Stimulated activated CD4-positive, alpha-beta T cell treated with anti-CD3 and anti-CD28 coated beads, Interleukin-2, amount 100 ng/mL, for 4 hours (primary cell): Measurements from ENCODE around the gene URM1.
"Not testable (repeated sequence)": the region's sequence is repeated elsewhere in the genome, so short reads cannot be mapped to it uniquely, and the experiment has no call there.

Experiments used
- DNase-seq: peaks from one replicate; pipeline ENCODE4 v3.0.0-alpha.2; 2020; ENCODE audit warnings: low read depth

Gene URM1

DNA sequence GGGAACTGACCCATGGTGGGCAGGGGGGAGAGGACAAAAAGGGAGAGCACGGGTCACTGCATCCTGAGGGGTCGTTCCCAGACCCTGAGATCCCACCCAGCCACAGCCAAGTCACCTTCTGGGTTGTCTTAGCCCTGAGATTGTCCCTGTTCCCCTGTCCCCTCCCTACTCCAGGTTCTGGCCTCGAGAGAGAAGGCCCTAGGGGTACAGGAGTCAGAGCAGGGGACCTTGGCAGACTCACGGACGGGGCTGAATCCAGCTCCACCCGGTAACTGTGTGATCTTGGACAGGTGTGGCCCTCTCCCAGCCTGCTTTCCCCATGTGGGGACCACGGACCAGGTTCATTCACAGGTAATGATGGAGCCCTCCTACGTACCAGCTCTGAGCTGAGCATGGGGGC lies 38.3 kb downstream of the URM1 start:
- DNase-seq: no peak

DNA sequence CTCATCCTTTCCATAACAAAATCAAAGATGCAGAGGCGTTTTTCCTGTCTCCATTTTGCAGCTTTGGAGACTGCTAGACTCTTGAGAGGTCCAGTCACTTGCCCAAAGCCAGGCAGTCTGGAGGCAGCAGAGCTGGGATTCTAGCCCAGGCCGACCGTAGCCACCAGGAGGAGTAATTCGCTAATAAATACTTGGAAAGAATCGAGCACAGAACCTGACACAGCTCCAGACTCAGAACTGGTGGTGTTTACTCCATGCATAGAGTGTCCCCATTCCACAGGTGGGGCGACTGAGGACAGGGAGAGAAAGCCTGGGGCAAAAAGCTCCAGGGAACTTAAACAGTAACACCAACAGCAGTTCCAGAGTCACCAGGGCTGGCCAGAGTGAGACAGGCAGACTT lies 38.8 kb downstream of the URM1 start:
- DNase-seq: no peak

DNA sequence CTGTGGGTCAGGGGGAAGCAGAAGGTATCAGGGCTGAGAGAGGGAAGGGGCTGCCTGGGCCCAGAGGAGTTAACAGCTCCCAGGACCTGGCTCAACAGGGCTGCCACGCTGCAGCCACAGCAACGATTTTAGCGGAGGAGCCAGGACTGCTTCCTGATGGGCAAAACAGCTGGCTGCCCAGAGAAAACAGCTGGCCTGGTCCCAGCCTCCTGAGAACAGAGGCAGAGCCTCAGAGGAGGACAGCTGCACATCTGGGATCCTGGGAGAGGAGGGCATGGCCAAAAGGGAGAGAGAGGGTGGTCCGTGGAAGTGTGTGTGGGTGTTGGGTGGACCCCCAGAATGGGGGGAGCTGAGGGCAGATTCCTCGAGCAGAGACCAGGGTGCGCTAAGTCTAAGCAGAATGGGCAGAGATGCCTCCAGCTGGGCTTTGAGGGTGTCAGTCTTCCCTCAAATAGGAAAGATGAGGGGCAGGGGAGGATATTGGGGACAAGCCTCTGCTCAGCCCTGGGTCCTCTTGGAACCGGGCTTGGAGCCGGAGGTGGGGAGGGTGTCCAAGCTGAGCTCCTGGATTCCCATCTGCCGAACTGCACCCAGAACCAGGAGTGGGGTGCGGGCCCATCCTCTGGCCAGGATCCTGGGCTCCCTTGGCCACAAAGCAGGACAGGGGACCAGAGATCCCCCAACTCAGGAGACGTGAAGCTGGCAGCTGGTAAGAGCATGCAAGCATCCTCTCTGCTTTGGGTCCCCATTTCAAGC lies 40.4 kb downstream of the URM1 start:
- no peak for DNase-seq

DNA sequence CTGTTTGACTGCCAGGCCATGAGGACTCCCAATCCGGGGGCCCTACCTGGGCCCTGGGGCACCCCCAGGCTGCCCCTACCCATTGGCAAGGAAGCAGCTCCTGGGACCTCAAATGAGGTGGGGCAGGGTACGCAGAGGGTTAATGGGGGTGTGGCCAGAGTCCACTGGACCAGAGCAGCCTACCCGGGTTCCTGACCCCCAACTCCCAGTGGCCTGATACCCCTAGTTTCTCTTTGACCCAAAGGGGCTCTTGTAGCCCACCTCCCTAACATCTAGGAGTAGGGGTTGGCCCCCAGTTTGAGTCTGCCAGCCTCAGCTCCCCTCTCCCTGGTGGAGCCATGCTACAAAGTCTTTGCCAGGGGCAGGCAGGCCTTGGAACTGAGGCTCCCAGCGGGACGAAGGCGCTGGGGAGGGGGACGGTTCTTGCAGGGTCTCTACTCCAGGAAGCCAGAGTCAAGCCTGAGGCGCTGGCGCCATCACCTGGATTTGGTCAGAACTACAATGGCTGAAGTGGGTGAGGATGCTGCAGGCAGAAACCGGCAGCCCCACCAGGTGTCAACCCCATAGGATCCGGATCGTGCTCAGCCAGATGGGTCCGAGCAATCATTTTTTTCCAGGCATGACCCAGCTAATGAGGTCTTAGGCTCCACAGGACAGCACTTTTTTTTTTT lies 41.1 kb downstream of the URM1 start:
- peak; percentile 16 for DNase-seq

DNA sequence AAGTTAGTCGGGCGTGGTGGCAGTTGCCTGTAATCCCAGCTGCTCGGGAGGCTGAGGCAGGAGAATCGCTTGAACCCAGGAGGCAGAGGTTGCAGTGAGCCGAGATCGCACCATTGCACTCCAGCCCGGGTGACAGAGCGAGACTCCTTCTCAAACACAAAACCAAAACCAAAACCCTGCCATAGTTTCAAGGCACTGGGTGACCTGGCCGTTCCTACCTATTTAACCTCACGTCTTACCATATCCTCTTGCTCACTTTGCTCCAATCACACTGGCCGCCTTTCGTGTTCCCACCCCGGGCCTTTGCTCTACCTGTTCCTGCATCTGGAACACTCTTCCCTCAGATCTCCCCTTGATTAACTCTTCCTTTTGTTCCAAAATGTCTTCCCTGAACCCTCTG lies 42.6 kb downstream of the URM1 start:
- not testable (repeated sequence) for DNase-seq

DNA sequence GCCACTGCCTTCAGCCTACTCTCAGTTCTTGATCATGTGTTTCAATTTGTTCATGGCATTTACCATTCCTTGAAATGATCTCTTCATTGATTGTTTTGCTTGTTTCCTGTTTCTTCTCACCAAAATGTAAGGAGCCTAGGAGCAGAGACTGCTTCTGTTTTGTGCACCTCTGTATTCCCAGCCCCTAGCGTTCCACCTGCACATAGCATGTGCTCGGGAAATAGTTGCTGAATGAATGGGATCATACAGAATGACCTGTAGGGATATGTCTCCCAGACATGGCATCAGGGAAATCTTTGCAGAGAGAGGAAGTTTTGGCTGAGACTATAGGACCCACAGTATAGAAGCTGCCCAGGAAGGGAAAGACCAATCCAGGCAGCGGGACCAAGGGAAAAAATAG lies 43.3 kb downstream of the URM1 start:
- DNase-seq: no peak

DNA sequence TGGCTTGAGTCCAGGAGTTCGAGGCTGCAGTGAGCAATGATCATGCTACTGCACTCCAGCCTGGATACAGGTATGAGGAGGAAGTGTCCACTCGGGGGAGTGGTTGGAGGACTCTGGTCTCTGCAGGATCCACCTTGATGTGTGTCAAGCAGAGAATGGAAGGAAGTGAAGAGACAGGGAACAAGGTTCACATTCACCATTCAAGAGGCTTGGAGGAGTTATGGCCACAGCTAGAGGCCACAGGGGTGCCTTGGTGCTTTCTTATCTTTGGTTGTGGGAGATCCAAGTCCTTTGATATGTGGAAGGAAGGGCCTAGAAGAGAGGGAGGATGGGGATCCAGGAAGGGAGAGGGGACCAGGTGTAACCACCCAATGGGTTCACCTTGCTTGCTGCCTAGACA lies 44.1 kb downstream of the URM1 start:
- DNase-seq: no peak

DNA sequence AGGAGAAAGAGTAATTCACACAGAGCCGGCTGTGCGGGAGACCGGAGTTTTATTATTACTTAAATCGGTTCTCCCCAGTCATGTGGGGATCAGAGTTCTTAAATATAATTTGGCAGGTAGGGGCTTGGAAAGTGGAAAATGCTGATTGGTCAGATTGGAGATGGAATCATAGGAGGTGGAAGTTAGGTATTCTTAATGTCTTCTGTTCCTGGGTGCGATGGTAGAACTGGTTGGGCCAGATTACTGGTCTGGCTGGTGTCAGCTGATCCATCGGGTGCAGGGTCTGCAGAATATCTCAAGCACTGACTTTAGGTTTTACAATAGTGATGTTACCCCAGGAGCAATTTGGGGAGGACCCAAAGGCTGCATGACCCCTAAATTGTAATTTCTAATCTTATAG lies 44.8 kb downstream of the URM1 start:
- DNase-seq: no peak

DNA sequence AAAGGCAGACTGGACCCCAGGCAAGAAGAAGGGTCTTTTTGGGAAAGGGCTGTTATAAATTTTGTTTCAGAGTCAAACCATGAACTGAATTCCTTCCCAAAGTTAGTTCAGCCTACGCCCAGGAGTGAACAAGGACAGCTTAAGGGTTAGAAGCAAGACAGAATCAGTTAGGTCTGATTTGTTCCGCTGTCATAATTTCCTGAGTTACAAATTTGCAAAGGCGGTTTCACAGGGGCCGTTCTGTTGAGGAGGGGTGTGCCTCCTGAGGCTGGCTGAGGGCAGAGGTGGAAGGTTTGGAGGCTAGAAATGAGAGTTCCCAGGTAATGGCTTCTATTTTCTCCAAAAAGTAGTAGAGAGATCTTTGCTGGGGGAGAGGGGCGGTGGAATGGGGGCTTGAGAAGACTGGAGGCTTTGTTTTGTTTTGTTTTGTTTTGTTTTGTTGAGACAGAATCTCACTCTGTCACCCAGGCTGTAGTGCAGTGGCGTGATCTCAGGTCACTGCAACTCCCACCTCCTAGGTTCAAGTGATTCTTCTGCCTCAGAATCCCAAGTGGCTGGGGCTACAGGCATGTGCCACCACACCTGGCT lies 45.4 kb downstream of the URM1 start:
- no peak for DNase-seq

DNA sequence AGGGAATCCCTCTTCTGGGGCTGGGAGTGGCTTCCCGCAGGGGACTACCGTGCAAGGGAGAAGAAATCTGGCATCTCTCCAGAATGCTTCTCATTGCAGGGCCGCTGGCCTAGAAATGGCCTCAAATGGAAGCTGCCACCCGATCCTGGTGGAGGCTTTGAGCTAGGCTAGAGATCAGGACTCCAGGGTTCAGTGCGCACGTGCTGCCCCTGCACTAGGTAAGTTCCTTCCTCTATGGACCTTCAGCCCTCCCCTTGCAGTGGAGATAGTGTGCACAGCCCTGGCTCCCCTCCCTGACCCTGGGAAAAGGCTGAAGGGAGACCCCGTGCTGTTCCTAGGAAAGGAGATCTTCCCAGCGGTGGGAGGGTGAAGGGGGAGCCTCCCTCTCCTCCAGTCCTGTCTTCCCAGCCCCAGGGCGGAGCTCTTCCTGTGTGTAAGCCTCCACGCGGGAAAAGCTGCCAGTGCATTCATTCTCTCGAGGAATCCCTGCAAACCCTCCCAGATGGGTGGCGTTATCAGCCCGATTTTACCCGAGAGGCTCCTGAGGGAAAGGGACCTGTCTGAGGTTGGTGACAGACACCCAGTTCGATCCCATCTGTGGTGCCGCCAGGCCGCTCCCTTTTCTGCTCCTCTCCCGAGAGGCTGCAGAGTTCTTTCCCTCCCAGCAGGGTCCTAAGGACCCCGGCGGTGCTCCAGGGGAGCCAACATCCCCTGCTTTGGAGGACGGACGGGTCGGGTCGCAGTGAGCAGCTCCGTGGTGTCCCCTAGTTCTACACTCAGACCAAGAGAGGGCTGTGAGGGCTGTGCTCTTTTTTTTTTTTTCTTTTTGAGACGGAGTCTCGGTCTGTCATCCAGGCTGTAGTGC lies 48.1 kb downstream of the URM1 start:
- DNase-seq: no peak

DNA sequence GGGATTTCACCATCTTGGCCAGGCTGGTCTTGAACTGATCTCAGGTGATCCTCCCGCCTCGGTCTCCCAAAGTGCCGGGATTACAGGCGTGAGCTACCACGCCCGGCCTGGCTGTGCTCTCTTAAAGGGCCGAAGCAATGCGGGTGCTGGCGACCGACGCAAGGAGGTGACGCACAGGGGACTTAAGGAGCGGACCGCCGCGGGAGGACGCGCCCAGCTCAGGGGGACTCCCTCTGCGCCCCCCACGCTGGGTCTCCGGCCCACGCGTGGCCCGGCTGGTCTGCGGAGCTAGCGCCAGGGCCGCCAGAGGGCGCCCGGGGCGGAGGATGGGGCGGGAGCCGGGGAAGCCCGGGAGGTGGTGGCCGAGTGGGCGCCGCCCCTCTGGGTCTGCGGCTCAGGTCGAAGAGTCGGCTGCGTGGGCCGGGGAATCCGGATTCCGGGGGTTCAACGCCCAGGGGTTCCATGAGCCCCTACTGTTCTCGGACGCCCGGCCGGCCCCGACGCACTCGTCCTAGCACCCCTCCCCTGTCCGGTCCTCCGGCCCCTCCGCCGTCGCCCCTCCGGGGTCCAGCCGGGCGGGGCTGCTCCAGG lies 49.0 kb downstream of the URM1 start:
- DNase-seq: peak; percentile 48

DNA sequence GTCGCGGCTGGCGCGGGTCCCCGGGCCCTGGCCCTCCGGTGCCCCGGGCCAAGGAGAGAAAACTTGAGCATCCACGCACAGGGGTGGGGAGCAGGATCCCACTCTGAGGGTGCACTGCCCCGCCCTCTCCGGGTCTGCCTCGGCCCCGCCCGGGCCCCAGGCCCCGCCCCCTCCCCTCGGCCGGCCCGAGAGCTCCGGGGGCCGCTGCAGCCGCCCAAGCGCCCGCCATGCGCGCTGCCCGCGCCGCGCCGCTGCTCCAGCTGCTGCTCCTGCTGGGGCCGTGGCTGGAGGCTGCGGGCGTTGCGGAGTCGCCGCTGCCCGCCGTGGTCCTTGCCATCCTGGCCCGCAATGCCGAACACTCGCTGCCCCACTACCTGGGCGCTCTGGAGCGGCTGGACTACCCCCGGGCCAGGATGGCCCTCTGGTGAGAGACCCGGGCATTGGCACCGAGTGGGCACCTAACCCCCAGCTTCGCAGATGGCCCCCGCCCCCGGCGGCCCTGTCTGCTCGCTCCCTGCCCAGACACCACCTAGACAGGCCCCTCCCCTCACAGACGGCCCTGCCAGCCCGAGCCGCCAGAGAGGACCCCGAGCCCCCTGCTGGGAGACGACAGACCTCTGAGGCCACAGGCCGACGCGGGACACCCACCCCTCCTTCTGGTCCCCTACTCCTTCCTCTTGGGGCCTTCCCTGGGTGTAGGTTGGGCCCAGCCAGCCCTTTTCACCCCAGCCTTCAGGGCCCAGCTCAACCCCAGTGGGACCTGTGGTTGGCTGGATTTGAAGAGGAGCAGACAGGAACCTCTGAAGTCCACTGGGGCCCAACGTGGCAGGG lies 49.7 kb downstream of the URM1 start, which contains the start of gene CERCAM:
CERCAM (plus strand) TSS at position 207 of the 831 bp plus-strand sequence; CDS start at position 228, 21 bp downstream.
- DNase-seq: peak; percentile 16

DNA sequence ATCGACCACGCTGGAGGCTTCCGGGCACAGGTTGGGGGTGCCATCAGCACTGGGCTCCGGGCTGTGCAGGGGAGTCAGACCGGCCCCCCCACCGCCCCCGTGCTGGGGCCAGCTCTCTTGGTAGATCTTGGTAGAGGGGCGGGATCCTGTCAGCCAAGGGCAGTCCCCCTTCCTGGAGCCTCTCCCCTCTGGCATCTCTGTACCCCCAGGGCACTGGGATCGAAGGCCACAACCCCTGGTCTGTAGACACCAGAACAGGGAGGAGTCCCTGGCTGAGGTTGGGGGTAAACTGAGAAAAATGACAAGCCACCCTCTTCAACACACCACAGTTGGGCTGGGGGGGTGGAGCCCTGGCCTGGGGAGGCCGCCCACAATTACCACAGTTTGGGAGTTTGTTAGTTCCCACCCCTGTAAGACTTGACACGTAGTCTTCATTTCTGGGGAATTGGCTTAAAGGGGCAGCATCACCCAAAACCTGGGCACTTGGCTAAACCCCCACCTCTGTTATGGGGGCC lies 50.4 kb downstream of the URM1 start:
- no peak for DNase-seq

DNA sequence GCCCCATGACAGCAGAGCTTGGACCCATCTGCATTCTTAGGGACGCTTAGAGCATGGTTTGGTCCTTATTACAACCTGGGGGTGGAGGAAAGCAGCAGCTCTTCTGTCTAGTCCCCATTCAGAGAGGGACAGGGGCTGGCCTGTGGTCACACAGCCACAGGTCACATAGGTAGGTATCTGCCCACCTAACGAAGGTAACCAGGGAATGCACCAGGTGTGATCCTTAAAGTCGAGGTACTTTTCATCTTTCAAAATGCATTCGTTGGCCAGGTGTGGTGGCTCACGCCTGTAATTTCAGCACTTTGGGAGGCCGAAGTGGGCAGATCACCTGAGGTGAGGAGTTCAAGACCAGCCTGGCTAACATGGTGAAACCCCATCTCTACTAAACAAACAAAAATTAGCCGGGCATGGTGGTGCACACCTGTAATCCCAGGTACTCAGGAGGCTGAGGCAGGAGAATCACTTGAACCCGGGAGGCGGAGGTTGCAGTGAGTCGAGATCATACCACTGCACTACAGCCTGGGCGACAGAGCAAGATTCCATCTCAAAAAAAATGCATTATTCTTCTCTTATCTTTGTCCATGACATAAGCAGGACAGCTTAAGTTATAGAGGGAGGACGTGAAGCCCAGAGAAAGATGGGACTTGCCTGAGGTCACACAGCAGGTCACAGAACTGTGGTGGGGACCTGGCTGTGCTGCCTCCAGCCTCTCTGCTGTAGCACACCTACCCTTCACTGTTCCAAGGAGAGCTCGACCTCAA lies 51.0 kb downstream of the URM1 start:
- not testable (repeated sequence) for DNase-seq

DNA sequence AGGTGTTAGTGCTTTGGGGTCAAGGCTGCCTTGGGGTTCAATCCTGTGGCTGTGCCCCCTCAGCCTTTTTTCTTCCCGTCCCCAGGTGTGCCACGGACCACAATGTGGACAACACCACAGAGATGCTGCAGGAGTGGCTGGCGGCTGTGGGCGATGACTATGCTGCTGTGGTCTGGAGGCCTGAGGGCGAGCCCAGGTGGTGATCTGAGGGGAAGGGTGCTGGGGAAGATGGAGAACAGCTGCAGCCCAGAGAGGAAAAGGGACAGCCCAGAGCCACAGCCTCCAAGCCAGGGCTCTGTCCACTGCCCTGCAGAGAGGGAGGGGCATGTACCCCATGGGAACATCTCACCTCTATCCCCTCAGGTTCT lies 51.6 kb downstream of the URM1 start:
- DNase-seq: no peak

DNA sequence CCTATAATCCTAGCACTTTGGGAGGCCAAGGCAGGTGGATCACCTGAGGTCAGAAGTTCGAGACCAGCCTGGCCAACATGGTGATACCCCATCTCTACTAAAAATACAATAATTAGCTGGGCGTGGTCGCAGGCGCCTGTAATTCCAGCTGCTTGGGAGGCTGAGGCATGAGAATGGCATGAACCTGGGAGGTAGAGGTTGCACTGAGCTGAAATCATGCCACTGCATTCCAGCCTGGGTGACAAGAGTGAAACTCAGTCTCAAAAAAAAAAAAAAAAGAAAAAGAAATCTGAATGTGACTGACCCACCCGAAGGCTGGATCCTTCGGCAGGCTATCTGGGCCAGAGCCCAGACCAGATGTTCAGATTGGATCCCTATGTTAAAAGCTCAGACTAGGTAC lies 52.2 kb downstream of the URM1 start:
- not testable (repeated sequence) for DNase-seq

DNA sequence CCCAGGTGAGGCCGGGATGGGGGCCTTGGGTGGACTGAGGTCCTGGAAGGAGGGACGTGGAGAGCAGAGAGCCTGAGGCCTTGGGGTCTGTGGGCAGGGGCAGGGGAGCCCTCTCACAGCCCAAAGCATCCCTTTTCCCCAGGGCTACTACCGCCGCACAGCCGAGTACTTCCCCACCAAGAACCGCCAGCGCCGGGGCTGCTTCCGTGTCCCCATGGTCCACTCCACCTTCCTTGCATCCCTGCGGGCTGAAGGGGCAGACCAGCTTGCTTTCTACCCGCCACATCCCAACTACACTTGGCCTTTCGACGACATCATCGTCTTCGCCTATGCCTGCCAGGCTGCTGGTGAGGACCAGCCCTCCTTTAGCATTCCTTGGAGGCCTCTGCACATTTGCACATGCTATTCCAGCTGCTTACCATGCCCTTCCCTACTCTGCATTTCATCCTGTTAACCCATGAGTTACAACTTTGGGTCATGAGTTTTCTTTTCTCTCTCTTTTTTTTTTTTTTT lies 53.1 kb downstream of the URM1 start:
- DNase-seq: no peak

DNA sequence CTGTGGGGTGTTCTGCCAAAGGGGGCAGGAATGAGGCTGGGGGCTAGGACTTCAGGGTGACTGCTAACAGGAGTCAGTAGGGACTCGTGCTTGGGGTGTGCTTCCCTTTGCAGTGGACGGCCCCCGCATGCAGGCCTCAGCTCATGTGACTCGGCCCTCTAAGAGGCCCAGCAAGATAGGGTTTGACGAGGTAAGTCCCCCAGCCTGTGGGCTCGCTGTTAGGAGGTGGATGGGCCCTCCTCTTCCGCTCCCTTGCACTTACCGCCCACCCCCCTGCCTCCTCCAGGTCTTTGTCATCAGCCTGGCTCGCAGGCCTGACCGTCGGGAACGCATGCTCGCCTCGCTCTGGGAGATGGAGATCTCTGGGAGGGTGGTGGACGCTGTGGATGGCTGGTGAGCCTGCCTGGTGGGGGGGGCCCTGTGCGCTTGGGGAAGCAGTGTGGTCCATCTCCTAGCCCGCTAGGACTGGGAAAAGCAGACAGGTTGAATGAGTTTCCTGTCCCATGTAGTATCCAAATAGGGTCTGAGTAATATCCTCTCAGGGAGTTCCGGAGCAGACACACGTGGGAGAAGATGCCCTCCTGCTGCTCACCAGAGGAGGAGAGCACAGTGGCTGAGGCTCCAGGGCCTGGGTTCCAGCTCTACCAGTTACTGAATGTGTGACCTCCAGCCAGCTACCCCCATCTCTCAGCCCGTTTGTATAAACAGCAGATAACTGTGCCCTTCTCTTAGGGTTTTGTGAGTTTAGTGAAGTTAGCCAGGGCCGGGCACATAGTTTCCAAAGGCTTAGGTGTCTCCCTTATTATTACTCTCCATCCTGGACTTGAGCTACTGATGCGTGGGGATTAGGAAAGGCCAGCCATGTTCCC lies 57.7 kb downstream of the URM1 start:
- DNase-seq: no peak
